Measurements from ENCODE around the gene SOD1. TPM values are rescaled to one million over a fixed set of nuclear protein-coding genes. Genes with fewer than 3 reads are reported as not detected.

SOD1 gene
- polyA plus RNA-seq, 3 donors: 243 to 277 (median 248) TPM

DNA sequence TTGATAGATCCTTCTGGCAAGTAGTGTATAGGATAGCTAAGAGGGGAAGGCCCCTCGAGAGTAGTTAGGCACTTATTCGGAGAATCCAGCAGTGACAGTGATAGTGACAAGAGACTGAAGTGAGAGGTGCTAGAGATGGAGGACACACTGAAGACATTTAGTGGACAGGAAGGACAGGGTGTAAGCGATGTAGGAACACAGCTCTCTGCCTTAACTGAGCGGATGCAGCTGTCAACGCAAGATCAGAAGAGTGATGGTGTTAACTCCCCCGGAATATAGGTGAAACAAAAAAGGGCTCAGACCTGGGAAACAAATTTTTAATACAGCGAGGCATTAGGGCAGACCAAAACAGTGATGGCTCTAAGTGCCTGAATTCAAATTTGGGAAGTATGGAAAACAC lies 15.8 kb downstream of the SOD1 start:
- DNase-seq: no peak

DNA sequence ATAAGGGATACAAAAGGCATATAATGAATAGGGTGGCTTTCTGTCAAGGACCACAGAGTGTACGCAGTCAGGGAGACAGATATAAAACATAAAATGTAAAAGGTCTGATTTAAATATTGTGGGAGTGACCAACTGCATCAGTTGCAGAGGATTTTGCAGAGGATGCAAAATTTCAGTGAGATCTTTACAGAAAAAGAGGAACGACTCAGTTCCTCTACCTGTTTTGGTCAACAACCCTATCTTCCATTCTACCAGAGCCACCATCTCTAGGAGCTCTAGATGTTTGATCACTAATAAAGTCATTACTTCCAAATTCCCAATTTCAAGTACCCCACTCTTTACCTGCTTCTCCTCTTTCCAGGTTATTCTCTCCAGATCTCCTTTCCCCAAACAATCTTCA lies 16.5 kb downstream of the SOD1 start:
- no peak for DNase-seq

DNA sequence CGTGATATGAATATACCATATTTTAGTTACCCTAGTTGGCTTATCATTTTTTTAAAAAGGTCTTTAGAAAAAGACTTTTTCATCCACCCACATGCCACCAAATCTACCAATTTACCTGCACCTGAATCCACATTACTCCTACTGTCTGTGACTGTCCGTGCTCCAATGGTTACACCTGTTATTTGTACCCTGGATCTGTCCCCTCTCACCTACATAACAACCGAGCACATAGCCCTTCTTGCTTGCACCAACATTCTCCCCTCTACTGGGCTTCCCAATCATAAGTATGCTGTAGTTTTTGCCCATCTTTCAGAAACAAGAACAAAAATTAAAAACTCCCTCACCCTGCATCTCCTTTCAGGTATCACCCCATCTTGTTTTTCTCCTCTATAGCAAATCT lies 17.6 kb downstream of the SOD1 start:
- DNase-seq: no peak

DNA sequence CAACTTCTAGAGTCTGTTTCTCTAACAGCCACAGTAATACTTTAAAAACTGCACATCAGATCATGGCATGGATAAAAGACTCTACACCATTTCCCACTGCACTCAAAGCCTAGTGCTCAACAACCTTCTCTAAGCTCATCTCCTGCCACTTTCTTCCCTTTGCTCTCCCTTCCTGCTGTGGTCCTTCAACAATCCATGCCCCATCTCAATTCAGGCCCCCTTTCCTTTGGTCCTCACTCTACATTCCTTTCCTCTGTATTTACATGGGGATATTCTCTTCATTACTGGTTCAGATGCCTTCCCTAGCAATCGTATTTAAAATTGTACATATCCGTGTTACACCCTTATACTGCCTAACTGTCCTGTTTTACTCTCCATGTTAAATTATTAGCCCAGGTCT lies 19.0 kb downstream of the SOD1 start:
- no peak for DNase-seq

DNA sequence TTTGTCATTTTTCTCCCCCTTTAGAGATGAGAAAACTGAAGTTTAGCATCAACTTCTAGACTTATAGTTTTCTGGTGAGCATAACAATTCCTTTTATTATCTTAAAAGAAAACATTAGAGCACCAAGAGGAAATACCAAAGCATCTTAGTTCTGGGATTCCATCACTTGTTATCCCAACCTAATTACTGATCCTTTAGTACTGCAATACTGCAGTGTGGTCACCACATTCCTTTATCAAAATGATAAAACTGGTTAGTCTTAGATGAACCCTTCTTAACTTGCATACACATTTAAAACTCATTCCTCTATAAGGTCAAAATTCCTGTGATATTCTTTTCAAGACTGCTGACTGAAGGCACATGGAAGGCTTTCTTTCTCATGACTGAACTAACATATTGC lies 23.1 kb downstream of the SOD1 start:
- DNase-seq: no peak

DNA sequence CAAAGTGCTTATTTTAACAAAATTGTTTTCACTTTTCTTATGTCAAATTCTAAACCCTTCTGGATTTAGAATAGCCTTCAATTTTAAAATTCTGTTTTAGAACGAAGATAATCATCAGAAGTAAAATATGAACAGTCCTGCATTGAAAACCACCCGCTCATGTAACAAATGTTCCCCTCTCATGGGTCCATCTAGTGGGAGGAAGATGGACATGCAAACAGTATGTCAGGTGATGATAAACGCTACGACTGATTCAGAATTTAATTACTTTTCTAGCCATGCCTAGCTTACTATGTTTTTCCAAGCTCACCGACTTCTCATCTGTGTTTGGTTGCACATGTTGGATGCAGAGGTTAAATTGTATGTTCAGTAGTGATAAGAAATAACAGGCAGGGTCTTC lies 23.5 kb downstream of the SOD1 start:
- no peak for DNase-seq

DNA sequence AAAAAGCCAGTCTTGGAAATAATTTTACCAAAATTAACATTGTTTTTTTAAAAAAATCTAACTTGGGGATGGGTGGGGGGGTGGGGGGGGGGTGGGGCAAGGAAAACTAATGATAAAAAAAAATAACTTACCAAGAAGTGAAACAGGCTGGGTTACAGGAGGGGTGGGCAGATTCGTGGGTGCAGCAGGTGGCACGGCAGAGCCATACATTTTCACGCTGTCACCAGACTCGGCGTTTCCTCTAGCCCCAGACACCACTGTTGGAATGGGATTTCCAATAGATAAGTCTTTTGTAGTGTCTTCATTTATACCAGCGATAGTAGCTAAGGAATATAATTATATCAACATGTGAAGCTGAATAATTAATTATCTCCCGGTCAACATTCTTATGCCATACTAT lies 25.4 kb downstream of the SOD1 start:
- DNase-seq: no peak

DNA sequence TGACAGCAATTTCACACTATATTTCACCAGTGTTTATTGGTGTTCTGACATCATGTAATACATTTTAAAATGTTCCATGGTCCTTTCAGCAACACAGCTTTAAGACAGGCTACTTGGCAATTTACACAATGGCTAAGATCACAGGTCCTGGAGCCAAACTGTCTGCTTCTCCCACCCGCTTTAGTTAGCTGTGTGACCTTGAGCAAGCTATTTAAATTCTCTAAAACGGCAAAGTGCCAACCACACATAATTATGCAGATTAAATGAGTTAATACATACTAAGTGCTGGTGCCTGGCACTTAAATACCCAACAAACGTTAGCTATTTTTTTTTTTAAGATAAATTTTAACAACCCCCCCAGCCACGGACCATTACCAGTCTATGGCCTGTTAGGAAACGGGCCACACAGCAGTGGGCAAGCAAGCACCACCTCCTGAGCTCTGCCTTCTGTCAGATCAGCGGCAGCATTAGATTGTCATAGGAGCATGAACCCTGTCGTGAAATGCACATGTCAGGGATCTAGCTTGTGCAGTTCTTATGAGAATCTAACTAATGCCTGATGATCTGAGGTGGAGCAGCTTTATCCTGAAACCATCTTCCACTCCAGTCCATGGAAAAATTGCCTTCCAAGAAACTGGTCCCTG lies 26.9 kb downstream of the SOD1 start:
- DNase-seq: no peak

DNA sequence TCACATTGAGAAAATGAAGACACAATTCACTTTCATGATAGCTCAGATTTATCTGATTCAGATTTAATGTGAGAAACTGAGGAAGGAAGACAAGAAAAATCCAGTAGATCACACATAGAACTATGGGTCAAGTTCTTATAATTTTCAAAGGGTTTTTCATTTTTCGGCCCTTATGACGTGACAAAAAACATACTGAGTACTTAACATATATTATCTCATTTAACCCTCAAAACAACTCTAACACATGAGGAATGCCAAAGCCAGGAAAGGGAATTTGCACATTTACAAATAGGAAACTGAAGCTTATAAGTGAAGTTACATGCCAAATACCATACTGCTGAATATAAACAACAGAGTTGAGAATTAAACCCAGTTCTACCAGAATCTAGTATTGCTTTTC lies 27.6 kb downstream of the SOD1 start:
- no peak for DNase-seq

DNA sequence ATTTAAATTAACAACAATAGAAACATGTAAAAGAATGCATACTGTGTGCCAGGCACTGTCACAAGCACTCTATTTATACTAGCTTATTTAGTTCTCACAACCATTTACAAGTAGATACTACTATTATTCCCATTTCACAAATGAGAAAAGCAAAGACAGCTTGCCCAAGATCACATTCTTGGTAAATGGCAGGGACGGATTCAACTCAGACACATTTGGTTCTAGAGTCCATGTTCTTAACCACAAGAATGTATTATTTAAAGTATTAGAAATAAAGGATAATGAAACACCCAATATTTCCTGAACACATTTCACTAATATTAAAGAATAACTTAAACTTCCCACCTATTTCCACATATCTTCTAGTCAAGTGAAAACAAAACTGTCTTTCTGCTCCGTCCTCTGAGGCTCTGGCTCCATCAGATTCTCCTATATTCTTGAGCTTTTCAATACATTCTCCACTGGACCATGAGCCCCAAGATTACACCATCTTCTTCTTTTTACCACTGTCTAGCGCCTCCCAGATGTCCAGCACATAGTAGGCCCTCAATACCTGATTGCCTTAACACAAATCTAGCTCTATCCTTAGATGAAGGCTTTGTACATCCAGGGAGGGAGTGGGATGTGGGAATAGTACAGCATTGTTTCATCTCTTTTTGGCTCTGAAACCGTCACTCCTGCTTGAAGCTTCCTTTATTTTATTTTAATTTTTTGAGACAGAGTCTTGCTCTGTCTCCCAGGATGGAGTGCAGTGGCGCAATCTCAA lies 29.3 kb downstream of the SOD1 start:
- no peak for DNase-seq

DNA sequence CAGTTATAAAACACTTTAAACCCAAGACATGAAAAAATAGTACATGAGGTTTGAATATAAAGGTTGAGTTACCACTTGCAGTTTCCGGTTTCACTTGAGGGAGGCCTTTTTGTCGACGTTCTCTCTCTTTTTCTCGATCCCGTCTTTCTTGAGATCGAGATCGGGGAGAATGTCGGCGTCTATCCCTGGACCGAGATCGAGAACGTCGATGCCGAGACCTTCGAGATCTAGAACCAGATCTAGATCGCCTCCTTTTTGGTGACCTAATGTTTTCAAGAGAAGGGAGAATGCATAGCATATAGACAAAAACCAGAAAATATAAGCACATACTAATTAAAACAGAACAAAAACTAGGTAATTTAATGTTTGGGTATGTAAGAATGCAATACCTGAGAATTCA lies 33.7 kb downstream of the SOD1 start:
- no peak for DNase-seq

DNA sequence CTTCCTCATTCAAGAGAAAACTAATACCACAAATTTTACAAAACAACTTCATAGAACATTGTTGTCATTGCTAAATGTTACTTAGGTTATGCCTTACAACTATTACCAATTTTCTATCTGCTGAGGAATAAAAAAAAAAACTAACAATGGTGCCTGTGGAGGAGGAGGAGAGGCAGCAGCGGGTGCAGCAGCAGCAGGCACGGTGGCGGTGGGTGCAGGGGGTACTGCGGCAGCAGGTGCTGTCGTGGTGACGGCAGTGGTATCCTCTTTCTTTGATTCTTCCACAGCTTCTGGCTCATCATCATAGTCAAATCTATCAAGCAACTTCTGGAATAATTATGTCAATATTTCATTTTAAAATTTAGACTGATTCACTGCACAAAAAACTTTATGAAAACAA lies 36.9 kb downstream of the SOD1 start:
- no peak for DNase-seq

DNA sequence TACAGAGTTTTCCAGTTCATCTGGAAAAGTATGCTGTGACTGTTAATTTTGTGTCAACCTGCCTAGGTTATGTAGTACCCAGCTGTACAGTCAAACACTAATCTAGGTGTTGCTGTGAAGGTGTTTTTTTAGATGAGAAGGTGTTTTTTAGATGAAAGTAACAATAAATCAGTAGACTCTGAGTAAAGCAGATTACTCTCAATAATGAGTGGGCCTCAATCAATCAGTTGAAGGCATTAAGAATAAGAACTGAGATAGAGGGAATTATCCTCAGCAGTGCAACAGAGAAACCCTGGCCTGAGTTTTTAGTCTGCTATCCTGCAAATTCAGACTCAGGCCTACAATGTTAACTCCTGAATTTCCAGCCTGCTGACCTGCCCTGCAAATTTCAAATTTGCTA lies 39.0 kb downstream of the SOD1 start:
- no peak for DNase-seq

DNA sequence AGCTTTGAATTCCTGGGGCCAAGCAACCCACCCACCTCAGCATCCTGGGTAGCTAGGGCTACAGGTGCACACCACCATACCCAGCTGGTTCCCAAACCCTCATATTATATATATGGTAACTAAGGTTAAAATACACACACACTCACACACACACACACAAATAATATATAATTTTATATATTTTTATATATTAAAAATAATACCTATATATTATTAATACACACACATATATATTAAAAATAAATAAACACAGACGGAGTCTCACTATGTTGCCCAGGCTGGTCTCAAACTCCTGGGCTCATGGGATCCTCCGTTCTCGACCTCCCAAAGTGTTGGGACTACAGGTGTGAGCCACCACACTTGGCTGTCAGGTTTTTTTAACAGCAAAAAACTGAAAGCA lies 40.5 kb downstream of the SOD1 start:
- DNase-seq: no peak

DNA sequence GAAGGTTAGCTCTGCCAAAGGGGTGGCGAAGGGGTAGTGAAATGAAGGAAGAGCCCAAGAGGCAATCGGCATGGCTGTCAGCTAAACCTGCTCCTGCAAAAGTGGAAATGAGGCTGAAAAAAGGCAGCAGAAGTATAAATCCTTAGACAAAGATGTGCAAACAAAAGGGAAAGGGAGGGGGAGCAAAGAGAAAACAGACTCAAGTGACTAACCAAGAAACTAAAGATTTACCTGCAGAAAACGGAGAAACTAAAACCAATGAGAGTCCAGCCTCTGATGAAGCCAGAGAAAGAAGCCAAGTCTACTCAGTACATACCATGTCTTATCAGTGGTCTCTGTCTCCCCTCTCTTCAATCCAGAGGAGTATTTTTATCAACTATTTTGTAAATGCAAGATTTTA lies 47.1 kb downstream of the SOD1 start:
- no peak for DNase-seq

DNA sequence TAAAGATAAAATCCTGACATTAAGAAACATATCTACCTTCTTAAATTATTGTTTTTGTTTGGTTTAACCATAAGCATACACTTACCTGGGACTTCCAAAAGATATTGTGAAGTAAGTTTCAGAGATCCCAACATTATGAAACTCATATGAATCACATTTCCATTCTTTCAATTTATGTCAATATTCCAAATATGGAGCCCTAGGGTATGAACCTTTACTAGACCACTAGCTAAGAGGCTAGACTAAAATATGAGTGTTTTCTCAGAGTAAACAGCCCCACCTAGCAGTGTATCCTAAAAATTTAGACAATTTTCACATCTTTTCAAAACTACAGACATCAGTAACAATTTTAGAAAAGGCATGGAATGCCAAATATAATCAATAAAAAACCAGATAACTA lies 48.0 kb downstream of the SOD1 start:
- DNase-seq: no peak

DNA sequence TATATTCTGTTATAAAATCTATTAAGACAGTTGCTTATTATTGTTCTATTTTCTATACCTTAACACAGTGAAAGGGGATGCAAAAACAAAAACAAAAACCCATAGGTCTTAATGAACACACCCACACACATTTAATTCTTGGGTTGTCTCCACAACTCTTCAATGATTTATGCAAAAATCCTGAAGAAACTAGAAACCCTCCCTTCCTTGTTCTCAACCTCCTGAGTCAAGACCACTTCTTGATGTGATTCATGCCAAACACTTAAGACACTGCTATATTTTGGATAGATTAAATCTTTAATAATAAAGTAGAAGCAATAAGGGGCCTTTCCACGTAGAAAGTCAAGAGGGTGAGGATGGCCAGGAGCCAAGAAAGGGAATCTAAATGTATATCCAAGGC lies 49.0 kb downstream of the SOD1 start:
- DNase-seq: no peak

DNA sequence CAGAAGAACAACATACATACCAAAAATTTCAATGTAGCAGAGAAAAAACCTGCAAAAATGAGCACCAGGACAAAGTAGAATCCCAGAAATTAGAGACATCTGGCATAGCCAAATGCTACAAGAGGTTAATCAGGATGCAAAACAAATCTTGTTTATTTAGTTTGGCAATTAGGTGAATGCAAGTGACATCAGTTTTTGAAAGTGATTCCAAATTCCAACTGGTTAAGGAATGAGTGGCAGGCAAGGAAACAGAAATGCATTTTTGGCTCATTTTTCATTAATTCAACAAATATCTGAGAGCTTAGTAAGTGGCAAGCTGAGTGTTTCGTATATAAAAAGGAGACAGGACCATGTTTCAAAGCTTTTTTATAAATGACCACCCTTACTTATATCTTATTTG lies 51.1 kb downstream of the SOD1 start:
- DNase-seq: no peak

DNA sequence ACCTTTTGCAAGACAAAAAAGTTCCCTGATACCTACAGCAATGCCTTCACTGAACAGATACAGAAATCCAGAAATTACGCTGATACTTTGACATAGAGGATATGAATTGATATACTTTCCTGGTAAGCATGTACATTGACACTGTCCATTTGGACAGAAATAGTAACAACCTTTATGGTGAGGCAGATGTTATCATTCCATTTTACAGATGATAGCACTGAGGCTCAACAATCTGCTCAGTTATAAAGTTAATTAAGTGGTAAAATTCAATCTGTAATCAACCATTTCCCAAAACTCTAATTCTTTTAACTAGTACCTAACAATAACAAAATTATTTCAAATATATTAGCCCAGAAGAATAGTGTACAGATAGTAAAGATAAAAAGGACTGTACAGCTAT lies 51.8 kb downstream of the SOD1 start:
- DNase-seq: no peak

DNA sequence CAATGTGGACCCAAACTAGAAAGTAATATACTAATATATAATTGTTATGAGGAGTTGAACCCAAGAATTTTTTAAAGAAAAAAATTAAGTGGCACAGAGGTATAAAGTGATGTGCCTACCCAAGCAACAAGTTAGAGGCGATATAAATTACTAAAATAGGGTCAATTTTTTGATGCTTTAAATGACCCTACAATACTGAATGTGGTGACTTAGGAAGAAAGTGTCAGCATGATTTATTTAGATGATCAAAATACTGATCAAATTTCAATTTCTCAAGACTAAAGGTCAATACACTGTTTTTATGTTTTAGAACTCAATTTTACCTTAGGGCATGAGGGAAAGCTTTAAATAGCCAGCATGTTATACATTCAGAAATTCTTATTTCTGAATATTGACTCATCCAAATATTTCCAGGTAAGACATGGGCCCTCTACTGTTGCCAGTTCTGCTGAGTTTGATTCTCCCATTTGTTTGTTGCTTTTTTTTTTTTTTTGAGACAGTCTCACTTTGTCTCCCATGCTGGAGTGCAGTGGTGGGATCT lies 52.3 kb downstream of the SOD1 start:
- no peak for DNase-seq

DNA sequence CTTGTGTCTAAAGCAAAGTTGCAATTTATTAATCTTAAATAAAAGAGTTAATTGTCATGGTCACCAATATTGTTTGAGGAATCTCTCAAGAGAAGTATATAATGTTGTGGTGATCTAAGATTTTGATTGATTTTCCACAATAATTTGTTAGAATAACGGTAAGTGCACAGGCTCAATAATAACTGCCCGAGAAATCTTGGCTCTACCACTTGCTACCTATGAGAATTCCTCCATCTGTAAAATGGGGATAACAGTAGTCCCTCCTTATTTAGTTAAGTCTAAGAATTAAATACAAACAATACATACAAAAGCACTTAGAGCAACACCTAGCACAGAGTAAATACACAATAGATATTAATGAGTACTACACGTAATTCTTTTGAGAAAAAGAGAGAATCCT lies 53.6 kb downstream of the SOD1 start:
- DNase-seq: no peak

DNA sequence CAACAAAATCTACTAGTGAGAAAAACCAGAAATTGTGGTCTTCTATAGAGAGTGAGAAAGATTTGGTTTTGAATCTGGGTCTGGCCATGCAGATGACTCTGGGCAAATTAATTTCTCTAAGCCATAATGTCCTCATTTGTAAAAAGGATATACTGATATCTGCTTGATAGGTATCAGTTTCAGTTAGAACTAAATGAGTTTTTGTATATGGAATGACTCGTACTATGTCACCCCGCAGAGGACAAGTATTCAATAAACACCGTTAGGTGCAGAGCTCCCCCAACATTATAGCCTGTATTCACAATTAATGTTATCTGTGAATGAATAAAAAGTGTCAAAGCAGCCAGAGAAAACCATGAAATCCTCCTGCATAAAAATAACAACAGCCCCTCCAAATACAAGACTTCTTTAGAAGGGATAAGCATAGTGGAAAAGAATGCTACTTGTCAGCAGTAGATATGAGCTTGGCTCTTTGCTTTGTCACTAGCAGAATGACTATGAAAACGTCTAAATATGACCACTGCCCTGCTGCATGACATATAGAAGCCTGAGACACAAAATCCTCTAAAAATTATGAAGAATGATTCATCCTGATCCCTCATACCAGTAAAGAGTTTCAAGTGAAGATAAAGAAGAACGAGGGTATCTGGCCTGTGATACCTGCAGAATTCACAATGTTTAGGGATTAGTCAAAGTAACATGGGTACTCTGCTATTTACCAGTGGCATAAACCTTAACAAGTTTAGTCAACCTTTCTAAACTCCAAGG lies 54.7 kb downstream of the SOD1 start:
- DNase-seq: no peak

DNA sequence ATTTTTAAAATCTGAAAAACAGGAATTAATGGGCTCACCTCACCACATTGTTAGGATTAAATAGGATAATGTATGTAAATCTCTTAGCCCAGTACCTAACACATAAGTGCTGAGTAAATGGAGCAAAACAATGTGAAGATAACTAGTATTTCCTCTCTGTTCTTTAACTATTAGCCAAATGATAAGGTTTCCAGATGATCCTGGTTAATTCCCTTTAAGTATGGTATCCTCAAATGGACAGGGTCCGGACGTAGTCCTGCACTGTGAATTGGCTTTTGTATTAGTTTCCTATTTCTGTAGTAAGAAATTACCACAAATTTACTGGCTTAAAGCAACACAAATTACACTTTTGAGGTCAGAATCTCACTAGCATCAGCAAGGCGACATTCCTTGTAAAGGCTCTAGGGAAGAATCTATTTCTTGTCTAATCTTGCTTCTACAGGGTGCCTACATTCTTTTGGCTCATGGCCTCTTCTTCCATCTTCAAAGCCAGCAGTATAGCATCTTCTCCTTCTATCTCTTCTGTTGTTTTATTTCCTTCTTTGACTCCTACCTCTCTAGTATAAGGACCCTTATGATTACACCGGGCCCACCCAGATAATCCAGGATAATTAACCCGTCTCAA lies 55.4 kb downstream of the SOD1 start:
- no peak for DNase-seq
